Neural crest cell (in vitro differentiated cells): ENCODE results near the gene PBX4. TPM values are rescaled to one million over a fixed set of nuclear protein-coding genes. Genes with fewer than 3 reads are reported as not detected.

Experiments used
- DNase-seq: peaks from one replicate; pipeline ENCODE4 v3.0.0; 2021; ENCODE audit warnings: low read depth, mixed read lengths, low spot score
- H3K27ac Mint-ChIP-seq: one replicate; pipeline ENCODE4 v1.8.0; 2021; ENCODE audit warnings: mild to moderate bottlenecking, mixed read lengths; ENCODE audit not compliant: unreplicated experiment
- H3K27me3 Mint-ChIP-seq: 2 replicates; pipeline ENCODE4 v1.8.0; 2021; ENCODE audit warnings: low read depth, mild to moderate bottlenecking, mixed read lengths
- H3K36me3 Mint-ChIP-seq: 2 replicates; pipeline ENCODE4 v1.8.0; 2021; ENCODE audit warnings: low read depth, mild to moderate bottlenecking, mixed read lengths
- H3K4me1 Mint-ChIP-seq: 2 replicates; pipeline ENCODE4 v1.8.0; 2021; ENCODE audit warnings: mixed read lengths
- H3K4me3 Mint-ChIP-seq: one replicate; pipeline ENCODE4 v1.8.0; 2021; ENCODE audit warnings: mild to moderate bottlenecking, mixed read lengths
- H3K9me3 Mint-ChIP-seq: 2 replicates; pipeline ENCODE4 v1.8.0; 2021; ENCODE audit warnings: mixed read lengths
- CTCF ChIP-seq: fragments of 200-600 bp; sonication (generic); conservative IDR thresholded peaks from 2 replicates; pipeline ENCODE4 v1.5.0; 2021; ENCODE audit warnings: antibody characterized with exemption, mild to moderate bottlenecking
- total RNA-seq: library from RNA; stranded (reverse); gene quantifications from 2 replicates; pipeline ENCODE4 v1.2.1, GENCODE V29; 2021

The PBX4 gene
- total RNA-seq, 1 donor from 2014 or later = 7.7 TPM

GRCh38 chr19:19645233-19645870, 26.9 kb upstream of the PBX4 start:
- no peak for DNase-seq
- peaks cover 17% of the 10 kb centered on the region for H3K4me1 Mint-ChIP-seq
- H3K36me3 Mint-ChIP-seq = peaks cover 2% of the 10 kb centered on the region
- peaks cover 3% of the 10 kb centered on the region for H3K27me3 Mint-ChIP-seq
- no peak overlapping the region for H3K27ac Mint-ChIP-seq
- no peak overlapping the region for H3K4me3 Mint-ChIP-seq
- no peaks in the 10 kb centered on the region for H3K9me3 Mint-ChIP-seq
- no peak for TF ChIP-seq CTCF

GRCh38 chr19:19644054-19644388, 25.5 kb upstream of the PBX4 start:
- TF ChIP-seq CTCF = no peak
- H3K27ac Mint-ChIP-seq = peak overlapping the region; percentile 94
- H3K36me3 Mint-ChIP-seq = no peaks in the 10 kb centered on the region
- peak overlapping the region; percentile 94 for H3K4me3 Mint-ChIP-seq
- H3K4me1 Mint-ChIP-seq = peaks cover 17% of the 10 kb centered on the region
- no peak for DNase-seq
- no peaks in the 10 kb centered on the region for H3K9me3 Mint-ChIP-seq
- H3K27me3 Mint-ChIP-seq = peaks cover 3% of the 10 kb centered on the region

GRCh38 chr19:19643158-19644053, 24.9 kb upstream of the PBX4 start, which contains the start of gene GMIP:
Gene GMIP, minus strand, starts transcription at chr19:19643657. Its CDS starts 128 bp downstream, at chr19:19643529.
- Mint-ChIP-seq H3K4me3 (peak within 1 kb of the TSS; percentile 94), H3K27me3 (peaks cover 3% of the 10 kb centered on the region), H3K27ac (peak within 1 kb of the TSS; percentile 95), H3K9me3 (no peaks in the 10 kb centered on the region), H3K4me1 (peaks cover 17% of the 10 kb centered on the region), H3K36me3 (no peaks in the 10 kb centered on the region)
- TF ChIP-seq CTCF = peak; percentile 94
- peak; percentile 79 for DNase-seq

GRCh38 chr19:19642506-19643157, 24.1 kb upstream of the PBX4 start:
- Mint-ChIP-seq H3K4me3 (peak overlapping the region; percentile 94), H3K36me3 (no peaks in the 10 kb centered on the region), H3K27me3 (peaks cover 3% of the 10 kb centered on the region), H3K27ac (peak overlapping the region; percentile 95), H3K9me3 (no peaks in the 10 kb centered on the region), H3K4me1 (peaks cover 17% of the 10 kb centered on the region)
- no peak for DNase-seq
- TF ChIP-seq CTCF = no peak

- DNase-seq = no peak
These were observed 19.2 kb upstream of the PBX4 start for GRCh38 chr19:19637523-19638251.

More at GRCh38 chr19:19637523-19638251, 19.2 kb upstream of the PBX4 start:
- no peak overlapping the region for H3K4me3 Mint-ChIP-seq
- H3K36me3 Mint-ChIP-seq = peaks cover 10% of the 10 kb centered on the region
- no peak for TF ChIP-seq CTCF
- H3K27ac Mint-ChIP-seq = no peak overlapping the region
- peaks cover 9% of the 10 kb centered on the region for H3K4me1 Mint-ChIP-seq
- H3K9me3 Mint-ChIP-seq = no peaks in the 10 kb centered on the region
- no peaks in the 10 kb centered on the region for H3K27me3 Mint-ChIP-seq
